HG02588 (cell line): ENCODE results near the gene COQ9.

Experiments
- ATAC-seq: cut with Tn5 transposase; IDR thresholded peaks from one replicate; pipeline ENCODE4 v1.9.1; 2021; ENCODE audit warnings: mild to moderate bottlenecking, moderate library complexity; ENCODE audit not compliant: unreplicated experiment

COQ9 gene

DNA sequence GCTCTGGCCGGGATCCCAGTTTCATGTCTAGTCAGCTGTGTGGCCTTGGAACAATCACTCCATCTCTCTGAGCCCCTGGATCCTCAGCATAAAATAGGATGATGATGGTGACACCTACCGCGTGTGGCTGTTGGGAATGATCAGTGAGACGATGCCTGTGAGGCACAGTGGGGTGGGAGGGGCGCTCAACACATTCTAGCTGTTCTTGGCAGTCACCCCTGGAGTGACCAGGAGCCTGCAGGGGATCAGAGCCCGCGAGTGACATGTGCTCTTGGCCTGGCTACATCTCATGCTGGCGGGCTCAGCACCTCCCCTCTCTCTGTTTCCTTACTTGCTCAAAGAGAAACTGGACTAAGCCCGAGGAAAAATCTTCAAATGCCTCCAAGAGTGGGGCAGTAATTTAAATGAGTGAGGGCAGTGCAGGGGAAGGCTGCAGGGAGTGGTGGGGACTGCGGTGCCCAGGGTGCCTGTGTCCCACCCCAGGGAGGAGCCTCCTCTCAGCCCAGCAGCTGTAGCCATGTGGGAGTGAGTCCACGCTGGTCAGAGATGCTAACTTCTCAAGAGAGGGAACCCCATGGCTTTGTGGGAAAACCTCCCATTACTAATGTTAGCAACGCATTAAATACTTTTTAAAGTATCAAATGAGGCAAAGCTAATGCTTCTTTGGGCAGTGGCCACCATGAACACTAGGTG is 62.1 kb downstream of the COQ9 start:
- no peak for ATAC-seq

DNA sequence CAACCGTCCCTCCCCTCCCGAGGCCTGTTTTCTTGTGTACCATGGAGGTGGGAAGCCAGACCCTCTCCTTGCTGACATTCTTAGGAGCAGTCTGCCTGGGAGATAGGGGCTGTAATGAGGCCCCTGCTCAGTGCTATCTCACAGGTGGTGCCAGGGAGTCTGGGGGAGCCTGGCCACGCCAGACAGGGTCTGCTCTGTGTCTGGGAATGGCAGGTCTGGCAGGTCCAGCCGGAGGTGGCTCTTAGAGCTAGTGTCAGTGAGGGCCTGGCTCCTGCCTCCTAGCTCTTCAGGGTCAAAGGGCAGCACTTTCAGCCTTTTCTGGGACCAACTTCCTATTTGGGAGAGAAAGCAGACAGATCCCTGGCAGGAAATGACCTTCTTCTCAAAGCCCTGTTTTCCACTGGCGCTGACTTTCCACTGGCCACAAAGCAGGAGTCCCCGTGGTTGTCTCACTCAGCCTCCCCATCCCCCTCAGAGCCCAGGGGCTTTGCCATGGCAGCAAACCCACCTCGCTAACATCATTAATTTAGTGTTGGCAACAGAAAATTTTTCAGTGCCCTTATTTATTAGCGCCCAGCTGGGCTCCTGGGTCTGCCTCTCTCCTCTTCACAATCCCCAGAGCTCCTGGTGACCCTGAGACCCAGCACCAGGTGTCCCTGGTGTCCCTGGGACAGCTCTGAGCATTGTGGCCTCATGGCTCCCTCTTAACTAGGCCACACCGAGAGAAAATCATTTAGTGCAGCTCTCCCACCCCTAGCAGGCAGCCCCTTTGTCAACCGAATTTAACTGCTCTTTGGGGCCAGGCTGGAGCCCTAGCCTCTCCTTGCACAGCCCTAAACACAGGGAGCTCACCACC is 63.0 kb downstream of the COQ9 start:
- no peak for ATAC-seq
